ENCODE results near the gene ZNF236.

DNA sequence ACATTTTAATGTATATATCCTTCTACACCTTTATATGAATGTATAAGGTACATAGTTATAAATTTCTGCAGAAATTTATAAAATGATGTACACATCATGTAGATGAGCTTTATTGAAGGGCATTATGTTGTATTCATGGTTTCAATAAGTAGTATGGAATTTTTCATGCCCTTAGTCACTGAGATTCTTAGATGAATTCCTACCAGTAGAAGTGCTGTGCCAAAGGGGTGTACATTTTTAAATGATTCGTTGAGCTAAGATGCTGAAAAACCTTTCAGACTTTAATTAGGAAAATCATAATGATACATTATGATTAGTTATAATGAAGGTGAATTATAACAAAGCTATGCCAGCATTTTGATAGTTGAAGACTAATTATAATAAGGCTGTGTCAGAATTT lies 115.2 kb downstream of the ZNF236 start:
- TF ChIP-seq, protein P1, sequence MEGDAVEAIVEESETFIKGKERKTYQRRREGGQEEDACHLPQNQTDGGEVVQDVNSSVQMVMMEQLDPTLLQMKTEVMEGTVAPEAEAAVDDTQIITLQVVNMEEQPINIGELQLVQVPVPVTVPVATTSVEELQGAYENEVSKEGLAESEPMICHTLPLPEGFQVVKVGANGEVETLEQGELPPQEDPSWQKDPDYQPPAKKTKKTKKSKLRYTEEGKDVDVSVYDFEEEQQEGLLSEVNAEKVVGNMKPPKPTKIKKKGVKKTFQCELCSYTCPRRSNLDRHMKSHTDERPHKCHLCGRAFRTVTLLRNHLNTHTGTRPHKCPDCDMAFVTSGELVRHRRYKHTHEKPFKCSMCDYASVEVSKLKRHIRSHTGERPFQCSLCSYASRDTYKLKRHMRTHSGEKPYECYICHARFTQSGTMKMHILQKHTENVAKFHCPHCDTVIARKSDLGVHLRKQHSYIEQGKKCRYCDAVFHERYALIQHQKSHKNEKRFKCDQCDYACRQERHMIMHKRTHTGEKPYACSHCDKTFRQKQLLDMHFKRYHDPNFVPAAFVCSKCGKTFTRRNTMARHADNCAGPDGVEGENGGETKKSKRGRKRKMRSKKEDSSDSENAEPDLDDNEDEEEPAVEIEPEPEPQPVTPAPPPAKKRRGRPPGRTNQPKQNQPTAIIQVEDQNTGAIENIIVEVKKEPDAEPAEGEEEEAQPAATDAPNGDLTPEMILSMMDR (IDR thresholded peaks at IDR 0.05; ENCODE audit: low read length): no peak
- no peak for TF ChIP-seq EZH2 (IDR thresholded peaks at IDR 0.05; ENCODE audit: borderline replicate concordance, low read length)
